GM19395 (cell line): Measurements from ENCODE around the gene CCR3.

ENCODE experiments used
- ATAC-seq: cut with Tn5 transposase; IDR thresholded peaks from one replicate; pipeline ENCODE4 v1.9.1; 2021; ENCODE audit warnings: mild to moderate bottlenecking, moderate library complexity; ENCODE audit not compliant: unreplicated experiment

CCR3 gene

GRCh38 chr3:46270474-46270873 is 28.2 kb downstream of the CCR3 start:
- ATAC-seq, result no peak

- no peak for ATAC-seq
These were observed 29.0 kb downstream of the CCR3 start for GRCh38 chr3:46271209-46271745.

- ATAC-seq, result no peak
These were observed 29.8 kb downstream of the CCR3 start for GRCh38 chr3:46272028-46272451.

- no peak for ATAC-seq
These were observed 34.3 kb downstream of the CCR3 start for GRCh38 chr3:46276497-46277099.

- ATAC-seq, result no peak
These were observed 35.2 kb downstream of the CCR3 start for GRCh38 chr3:46277476-46277875.

GRCh38 chr3:46278816-46279672 is 36.8 kb downstream of the CCR3 start:
- no peak for ATAC-seq

GRCh38 chr3:46280105-46280797 is 38.0 kb downstream of the CCR3 start:
- no peak for ATAC-seq

GRCh38 chr3:46281551-46281950 is 39.3 kb downstream of the CCR3 start:
- ATAC-seq, result no peak

- ATAC-seq, result no peak
These were observed 39.8 kb downstream of the CCR3 start for GRCh38 chr3:46282041-46282440.

GRCh38 chr3:46282696-46283095 is 40.4 kb downstream of the CCR3 start:
- ATAC-seq, result no peak

GRCh38 chr3:46283881-46284450 is 41.7 kb downstream of the CCR3 start:
- no peak for ATAC-seq

GRCh38 chr3:46284981-46285683 is 42.9 kb downstream of the CCR3 start:
- no peak for ATAC-seq

- ATAC-seq, result no peak
These were observed 43.8 kb downstream of the CCR3 start for GRCh38 chr3:46285931-46286619.

- ATAC-seq, result no peak
These were observed 44.8 kb downstream of the CCR3 start for GRCh38 chr3:46286947-46287565.

- ATAC-seq, result no peak
These were observed 47.3 kb downstream of the CCR3 start for GRCh38 chr3:46289551-46289950.

GRCh38 chr3:46289966-46290365 is 47.7 kb downstream of the CCR3 start:
- ATAC-seq, result no peak

GRCh38 chr3:46291046-46291445 is 48.8 kb downstream of the CCR3 start:
- ATAC-seq, result no peak

GRCh38 chr3:46293035-46293724 is 50.9 kb downstream of the CCR3 start:
- no peak for ATAC-seq
